ENCODE data around the gene POFUT2. TPM values are rescaled to one million over a fixed set of nuclear protein-coding genes. Genes with fewer than 3 reads are reported as not detected.

Gene POFUT2, protein sequence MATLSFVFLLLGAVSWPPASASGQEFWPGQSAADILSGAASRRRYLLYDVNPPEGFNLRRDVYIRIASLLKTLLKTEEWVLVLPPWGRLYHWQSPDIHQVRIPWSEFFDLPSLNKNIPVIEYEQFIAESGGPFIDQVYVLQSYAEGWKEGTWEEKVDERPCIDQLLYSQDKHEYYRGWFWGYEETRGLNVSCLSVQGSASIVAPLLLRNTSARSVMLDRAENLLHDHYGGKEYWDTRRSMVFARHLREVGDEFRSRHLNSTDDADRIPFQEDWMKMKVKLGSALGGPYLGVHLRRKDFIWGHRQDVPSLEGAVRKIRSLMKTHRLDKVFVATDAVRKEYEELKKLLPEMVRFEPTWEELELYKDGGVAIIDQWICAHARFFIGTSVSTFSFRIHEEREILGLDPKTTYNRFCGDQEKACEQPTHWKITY
- 39.4 TPM for total RNA-seq

DNA sequence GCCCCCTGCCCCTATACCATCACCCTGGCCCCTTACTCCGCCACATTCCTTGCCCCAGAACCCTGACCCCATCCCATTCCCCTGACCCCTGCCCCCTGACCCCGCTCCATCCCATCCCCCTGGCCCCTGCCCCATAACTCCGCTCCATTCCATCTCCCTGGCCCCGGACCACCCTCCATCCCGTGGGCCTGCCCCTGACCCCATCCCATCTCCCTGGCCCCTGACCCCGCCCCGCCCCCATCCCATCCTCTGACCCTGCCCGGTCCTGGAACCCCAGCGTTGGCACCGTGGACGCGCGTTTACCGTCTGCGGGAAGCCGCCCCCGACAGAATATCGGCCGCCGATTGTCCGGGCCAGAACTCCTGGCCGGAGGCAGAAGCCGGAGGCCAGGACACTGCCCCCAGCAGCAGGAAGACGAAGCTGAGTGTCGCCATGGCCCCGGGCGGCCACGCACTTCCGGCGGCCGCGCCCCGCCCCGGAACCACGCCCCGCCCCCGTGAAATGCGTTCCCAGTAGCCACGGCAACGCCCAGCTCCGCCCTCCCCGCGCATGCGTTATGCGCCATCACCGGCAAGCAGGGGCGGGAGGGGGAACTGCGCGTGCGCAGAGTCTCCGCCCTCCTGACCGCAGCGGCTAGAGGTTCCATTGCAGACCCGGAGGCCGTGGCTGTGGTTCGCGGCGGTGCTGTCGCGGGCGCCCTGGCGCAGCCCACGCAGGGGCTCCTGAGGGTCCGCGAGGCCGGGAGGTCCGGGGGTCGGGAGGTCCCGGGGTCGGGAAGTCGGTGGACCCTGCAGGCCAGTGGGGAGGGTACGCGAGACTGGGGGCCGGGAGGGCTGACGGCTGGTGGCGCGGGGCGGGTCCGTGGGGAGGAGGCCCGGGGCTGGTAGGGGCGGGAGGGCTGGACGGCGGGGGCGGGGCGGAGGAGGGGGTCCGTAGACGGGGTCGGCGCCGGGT lies at the start of gene POFUT2:
POFUT2 (minus strand) TSS at position 458 of the 954 bp plus-strand sequence; CDS start at position 434, 24 bp downstream.
- TF ChIP-seq, protein P1, sequence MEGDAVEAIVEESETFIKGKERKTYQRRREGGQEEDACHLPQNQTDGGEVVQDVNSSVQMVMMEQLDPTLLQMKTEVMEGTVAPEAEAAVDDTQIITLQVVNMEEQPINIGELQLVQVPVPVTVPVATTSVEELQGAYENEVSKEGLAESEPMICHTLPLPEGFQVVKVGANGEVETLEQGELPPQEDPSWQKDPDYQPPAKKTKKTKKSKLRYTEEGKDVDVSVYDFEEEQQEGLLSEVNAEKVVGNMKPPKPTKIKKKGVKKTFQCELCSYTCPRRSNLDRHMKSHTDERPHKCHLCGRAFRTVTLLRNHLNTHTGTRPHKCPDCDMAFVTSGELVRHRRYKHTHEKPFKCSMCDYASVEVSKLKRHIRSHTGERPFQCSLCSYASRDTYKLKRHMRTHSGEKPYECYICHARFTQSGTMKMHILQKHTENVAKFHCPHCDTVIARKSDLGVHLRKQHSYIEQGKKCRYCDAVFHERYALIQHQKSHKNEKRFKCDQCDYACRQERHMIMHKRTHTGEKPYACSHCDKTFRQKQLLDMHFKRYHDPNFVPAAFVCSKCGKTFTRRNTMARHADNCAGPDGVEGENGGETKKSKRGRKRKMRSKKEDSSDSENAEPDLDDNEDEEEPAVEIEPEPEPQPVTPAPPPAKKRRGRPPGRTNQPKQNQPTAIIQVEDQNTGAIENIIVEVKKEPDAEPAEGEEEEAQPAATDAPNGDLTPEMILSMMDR (IDR thresholded peaks at IDR 0.05): peak in 1 of 3 experiments; percentile 5
- intact Hi-C loops (cut with DNase I): loop anchor here (1.0 to 5.0 kb wide), 2 partner anchors 145 to 152 kb away; no protein-coding TSS in a partner anchor
- peaks cover 11 to 20% of the 10 kb centered on the region in 2 donors for H3K4me1 ChIP-seq
- H3K36me3 ChIP-seq: peaks cover 28 to 31% of the 10 kb centered on the region in 2 donors
- DNase-seq (ENCODE audit: low spot score in 2 of 2): peak; percentile 83 to 98
- H3K27ac ChIP-seq: peak within 1 kb of the TSS; percentile 83 to 88
- H3K9me3 ChIP-seq: no peaks in the 10 kb centered on the region
- H3K27me3 ChIP-seq: no peaks in the 10 kb centered on the region
- peak within 1 kb of the TSS; percentile 61 to 98 for H3K4me3 ChIP-seq

DNA sequence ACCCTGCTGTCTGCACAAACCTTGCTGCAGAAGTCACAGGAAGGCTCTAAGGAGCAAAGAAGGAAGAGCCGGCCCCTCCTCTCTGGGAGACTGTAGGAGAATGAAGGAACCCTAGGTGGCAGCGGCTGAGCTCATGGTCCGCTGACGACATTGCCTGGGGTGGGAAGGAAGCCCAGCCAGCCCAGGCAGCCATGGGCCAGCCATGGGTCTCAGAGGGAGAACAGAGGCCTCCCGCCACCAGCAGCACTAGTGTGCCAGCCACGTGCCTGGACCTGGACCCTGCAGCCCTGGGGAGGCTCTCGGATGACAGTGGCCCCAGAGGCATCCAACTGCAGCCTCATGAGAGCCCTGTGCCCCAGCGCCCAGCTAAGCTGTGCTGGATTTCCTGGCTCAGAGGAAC lies 49.2 kb upstream of the POFUT2 start:
- Histone ChIP-seq H3K9me3 (no peaks in the 10 kb centered on the region), H3K36me3 (no peaks in the 10 kb centered on the region), H3K4me1 (peaks cover 0 to 5% of the 10 kb centered on the region in 2 donors), H3K4me3 (no peak overlapping the region), H3K27ac (no peak overlapping the region), H3K27me3 (no peaks in the 10 kb centered on the region)
- intact Hi-C loops (cut with DNase I): no loop called here
- no peak for DNase-seq (ENCODE audit: low spot score in 2 of 2)
- TF ChIP-seq, protein P1 (IDR thresholded peaks at IDR 0.05): no peak

DNA sequence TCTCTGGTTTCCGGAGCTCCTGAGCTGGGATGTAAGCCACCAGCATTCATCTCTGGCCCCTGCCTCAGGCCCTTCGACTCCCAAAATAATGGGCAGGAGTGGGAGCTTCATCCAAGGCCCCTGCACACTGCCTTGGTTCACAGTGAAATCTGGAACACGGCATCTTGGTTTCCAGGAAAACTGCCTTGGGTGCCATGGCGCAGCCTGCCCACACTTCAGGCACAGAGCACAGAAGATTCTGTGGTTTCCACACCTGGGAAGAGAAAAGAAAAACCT lies 48.8 kb upstream of the POFUT2 start:
- TF ChIP-seq, protein P1 (IDR thresholded peaks at IDR 0.05): no peak
- Histone ChIP-seq H3K4me1 (peaks cover 0 to 5% of the 10 kb centered on the region in 2 donors), H3K27ac (no peak overlapping the region), H3K4me3 (no peak overlapping the region), H3K27me3 (no peaks in the 10 kb centered on the region), H3K9me3 (no peaks in the 10 kb centered on the region), H3K36me3 (no peaks in the 10 kb centered on the region)
- intact Hi-C loops (cut with DNase I): no loop called here
- no peak for DNase-seq (ENCODE audit: low spot score in 2 of 2)

DNA sequence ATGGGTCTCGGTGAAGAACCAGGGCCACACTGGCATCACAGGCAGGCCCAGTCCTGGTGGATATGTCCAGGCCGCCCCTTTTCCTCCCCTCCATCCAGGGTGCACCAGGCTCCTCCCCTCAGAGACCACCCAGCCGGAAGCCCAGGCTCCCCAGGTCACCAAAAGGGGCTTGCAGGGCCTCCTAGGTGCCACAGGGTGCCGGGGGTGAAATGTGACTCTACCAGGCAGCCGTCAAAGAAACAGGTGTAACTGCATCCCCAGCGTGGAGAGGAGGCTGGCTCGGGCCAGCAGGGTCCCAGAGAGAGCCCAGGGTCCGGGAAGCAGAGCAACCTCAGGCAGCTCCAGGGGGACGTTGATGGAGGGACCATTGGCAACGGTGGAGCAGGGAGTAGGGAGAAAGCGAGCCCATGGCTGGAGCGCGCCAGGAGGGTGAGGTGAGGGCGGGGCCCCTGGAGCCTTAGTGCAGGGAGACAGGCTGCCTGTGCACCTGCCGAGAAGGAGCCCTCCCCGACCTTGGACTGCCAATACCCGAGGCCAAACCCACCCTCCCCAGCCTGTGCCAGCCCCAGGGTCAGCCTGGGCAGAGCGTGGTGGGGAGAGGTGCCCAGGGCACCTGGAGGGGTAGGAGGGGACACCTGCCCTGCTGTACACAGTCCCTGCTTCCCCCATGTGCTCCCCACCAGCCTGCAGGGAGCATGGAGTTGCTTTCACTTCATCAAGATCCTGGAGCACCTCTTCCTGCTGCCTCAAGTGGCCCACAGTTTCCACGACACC lies 48.3 kb upstream of the POFUT2 start:
- no peaks in the 10 kb centered on the region for H3K36me3 ChIP-seq
- intact Hi-C loops (cut with DNase I): no loop called here
- H3K4me3 ChIP-seq: no peak overlapping the region
- TF ChIP-seq, protein P1 (IDR thresholded peaks at IDR 0.05): no peak
- no peak overlapping the region for H3K27ac ChIP-seq
- no peaks in the 10 kb centered on the region for H3K9me3 ChIP-seq
- no peak for DNase-seq (ENCODE audit: low spot score in 2 of 2)
- no peaks in the 10 kb centered on the region for H3K27me3 ChIP-seq
- peaks cover 0 to 5% of the 10 kb centered on the region in 2 donors for H3K4me1 ChIP-seq

DNA sequence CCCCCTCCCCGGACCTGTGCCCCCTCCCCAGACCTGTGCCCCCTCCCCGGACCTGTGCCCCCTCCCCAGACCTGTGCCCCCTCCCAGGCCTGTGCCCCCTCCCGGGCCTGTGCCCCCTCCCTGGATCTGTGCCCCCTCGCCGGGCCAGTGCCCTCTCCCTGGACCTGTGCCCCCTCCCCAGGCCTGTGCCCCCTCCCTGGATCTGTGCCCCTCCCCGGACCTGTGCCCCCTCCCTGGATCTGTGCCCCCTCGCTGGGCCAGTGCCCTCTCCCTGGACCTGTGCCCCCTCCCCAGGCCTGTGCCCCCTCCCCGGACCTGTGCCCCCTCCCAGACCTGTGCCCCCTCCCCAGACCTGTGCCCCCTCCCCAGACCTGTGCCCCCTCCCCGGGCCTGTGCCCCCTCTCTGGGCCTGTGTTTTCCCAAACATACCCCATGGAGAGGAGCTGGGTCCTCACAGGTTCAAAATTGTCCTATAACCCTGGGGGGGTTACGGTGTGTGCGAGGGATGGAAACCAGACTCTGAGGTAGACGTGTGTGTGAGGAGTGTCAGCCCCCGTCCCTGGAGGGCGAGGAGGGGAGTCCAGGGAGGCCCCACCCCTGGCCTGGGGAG lies 47.6 kb upstream of the POFUT2 start:
- Histone ChIP-seq H3K36me3 (no peaks in the 10 kb centered on the region), H3K9me3 (no peaks in the 10 kb centered on the region), H3K4me1 (peaks cover 2 to 11% of the 10 kb centered on the region in 2 donors), H3K27ac (no peak overlapping the region), H3K4me3 (no peak overlapping the region), H3K27me3 (no peaks in the 10 kb centered on the region)
- TF ChIP-seq, protein P1 (IDR thresholded peaks at IDR 0.05): no peak
- DNase-seq (ENCODE audit: low spot score in 2 of 2): no peak
- intact Hi-C loops (cut with DNase I): no loop called here

All from ascending aorta (tissue), 2 donors.